Raji (cell line): ENCODE data around the gene PCDHGB5.
"Not testable (repeated sequence)": the region's sequence is repeated elsewhere in the genome, so short reads cannot be mapped to it uniquely, and the experiment has no call there.

ENCODE experiments used
- POLR2A ChIP-seq: IDR thresholded peaks from 2 replicates; pipeline ENCODE4 v1.6.1; 2011; ENCODE audit warnings: low read depth, low read length, control low read depth; ENCODE audit not compliant: insufficient read depth

The PCDHGB5 gene

DNA sequence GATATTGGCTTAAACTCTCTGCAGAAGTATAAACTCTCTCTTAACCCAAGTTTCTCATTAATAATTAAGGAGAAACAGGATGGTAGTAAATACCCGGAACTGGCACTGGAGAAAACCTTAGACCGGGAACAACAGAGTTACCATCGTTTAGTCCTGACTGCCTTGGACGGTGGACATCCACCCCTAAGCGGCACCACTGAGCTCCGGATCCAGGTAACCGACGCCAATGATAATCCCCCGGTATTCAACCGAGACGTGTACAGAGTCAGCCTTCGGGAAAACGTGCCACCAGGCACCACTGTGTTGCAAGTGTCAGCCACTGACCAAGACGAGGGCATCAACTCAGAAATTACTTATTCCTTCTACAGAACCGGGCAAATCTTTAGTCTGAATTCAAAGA lies 861 bp downstream of the PCDHGB5 start:
- no peak for TF ChIP-seq POLR2A

GRCh38 chr5:141399555-141400258 lies 2.0 kb downstream of the PCDHGB5 start:
- TF ChIP-seq POLR2A, result no peak

- TF ChIP-seq POLR2A, result no peak
These were observed 5.0 kb downstream of the PCDHGB5 start, which contains the start of gene PCDHGA9 for GRCh38 chr5:141402553-141403243. Gene PCDHGA9 (plus strand): TSS chr5:141402778. CDS start chr5:141402953, 175 bp downstream.

GRCh38 chr5:141403387-141403786 lies 5.6 kb downstream of the PCDHGB5 start:
- TF ChIP-seq POLR2A, result no peak

DNA sequence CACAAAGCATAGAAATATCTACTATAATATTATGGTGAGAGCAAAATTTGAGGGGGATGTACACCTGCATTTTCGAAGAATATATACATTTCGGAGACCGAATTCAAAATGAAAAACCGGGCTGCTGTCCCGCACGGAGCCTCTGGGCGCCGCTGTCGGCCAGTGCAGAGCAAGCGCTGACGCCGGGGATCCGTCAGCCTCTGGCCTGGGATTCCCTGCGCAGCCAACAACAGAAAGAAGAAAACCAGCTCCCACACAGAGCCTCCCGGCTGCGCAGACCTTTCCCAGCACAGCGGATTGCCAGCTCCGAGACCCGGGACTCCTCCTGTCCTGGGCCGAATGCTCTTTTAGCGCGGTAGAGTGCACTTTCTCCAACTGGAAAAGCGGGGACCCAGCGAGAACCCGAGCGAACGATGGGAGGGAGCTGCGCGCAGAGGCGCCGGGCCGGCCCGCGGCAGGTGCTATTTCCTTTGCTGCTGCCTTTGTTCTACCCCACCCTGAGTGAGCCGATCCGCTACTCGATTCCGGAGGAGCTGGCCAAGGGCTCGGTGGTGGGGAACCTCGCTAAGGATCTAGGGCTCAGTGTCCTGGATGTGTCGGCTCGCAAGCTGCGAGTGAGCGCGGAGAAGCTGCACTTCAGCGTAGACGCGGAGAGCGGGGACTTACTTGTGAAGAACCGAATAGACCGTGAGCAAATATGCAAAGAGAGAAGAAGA lies 10.2 kb downstream of the PCDHGB5 start, which contains the start of gene PCDHGB6:
PCDHGB6 (plus strand) TSS at position 232 of the 716 bp plus-strand sequence; CDS start at position 414, 182 bp downstream.
- not testable (repeated sequence) for TF ChIP-seq POLR2A

- TF ChIP-seq POLR2A, result no peak
These were observed 12.0 kb downstream of the PCDHGB5 start for GRCh38 chr5:141409598-141410306.

- TF ChIP-seq POLR2A, result no peak
These were observed 13.8 kb downstream of the PCDHGB5 start for GRCh38 chr5:141411575-141411974.

- TF ChIP-seq POLR2A, result no peak
These were observed 15.2 kb downstream of the PCDHGB5 start, which contains the start of gene PCDHGA10 for GRCh38 chr5:141412854-141413539. Gene PCDHGA10 (plus strand): TSS chr5:141412987. CDS start chr5:141413176, 189 bp downstream.

DNA sequence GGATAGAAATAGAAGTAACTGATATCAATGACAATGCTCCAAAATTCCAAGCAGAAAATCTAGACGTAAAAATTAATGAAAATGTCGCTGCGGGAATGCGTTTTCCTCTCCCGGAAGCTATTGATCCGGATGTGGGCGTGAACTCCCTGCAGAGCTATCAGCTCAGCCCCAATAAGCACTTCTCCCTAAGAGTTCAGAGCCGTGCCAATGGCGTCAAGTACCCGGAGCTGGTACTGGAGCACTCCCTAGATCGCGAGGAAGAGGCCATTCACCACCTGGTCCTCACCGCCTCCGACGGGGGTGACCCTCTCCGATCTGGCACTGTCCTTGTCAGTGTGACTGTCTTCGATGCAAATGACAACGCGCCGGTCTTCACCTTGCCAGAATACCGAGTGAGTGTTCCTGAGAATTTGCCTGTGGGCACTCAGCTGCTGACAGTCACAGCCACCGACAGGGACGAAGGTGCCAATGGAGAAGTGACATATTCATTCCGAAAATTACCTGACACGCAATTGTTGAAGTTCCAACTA lies 15.9 kb downstream of the PCDHGB5 start:
- TF ChIP-seq POLR2A, result no peak

GRCh38 chr5:141417494-141418172 lies 19.9 kb downstream of the PCDHGB5 start, which contains the start of gene PCDHGB7:
Gene PCDHGB7 (plus strand): TSS chr5:141417677. CDS start chr5:141417860, 183 bp downstream.
- TF ChIP-seq POLR2A, result not testable (repeated sequence)

DNA sequence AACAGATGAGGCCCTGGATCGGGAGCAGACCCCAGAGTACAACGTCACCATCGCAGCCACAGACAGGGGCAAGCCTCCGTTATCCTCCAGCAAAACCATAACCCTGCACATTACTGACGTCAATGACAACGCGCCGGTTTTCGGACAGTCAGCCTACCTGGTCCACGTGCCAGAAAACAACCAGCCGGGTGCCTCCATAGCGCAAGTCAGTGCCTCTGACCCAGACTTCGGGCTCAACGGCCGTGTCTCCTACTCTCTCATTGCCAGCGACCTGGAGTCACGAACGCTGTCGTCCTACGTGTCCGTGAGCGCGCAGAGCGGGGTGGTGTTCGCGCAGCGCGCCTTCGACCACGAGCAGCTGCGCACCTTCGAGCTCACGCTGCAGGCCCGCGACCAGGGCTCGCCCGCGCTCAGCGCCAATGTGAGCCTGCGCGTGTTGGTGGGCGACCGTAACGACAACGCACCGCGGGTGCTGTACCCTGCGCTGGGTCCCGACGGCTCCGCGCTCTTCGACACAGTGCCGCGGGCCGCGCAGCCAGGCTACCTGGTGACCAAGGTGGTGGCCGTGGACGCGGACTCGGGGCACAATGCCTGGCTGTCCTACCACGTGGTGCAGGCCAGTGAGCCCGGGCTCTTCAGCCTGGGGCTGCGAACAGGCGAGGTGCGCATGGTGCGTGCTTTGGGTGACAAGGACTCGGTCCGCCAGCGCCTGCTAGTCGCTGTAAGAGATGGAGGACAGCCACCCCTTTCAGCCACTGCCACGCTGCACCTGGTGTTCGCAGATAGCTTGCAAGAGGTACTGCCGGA lies 21.5 kb downstream of the PCDHGB5 start:
- no peak for TF ChIP-seq POLR2A

DNA sequence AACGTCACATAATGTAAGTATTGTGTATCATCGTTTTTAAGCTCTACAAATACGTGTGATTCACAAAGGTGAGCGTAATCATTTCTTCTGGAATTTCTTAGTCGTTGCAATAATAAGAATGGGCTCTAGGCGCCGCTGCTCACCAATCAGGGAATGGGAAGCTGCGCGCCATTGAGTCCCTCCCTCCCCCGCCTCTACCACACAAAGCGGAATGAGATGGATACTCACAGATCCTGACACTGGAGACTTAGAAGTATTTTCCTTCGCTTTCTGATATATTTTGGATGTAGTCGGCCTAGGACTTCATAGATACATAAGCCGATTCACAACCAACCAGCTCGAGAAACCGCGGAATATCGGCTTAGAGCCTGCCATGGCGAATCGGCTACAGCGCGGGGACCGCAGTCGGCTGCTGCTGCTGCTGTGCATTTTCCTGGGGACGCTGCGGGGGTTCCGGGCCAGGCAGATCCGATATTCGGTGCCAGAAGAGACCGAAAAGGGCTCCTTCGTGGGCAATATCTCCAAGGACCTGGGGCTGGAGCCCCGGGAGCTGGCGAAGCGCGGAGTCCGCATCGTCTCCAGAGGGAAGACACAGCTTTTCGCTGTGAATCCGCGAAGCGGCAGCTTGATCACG lies 23.2 kb downstream of the PCDHGB5 start, which contains the start of gene PCDHGA11:
PCDHGA11 (plus strand) TSS at position 197 of the 634 bp plus-strand sequence; CDS start at position 374, 177 bp downstream.
- no peak for TF ChIP-seq POLR2A

GRCh38 chr5:141421489-141421855 lies 23.7 kb downstream of the PCDHGB5 start:
- no peak for TF ChIP-seq POLR2A
